Middle frontal gyrus (tissue), 1 donor: ENCODE results near the gene OSM.
"Not testable (repeated sequence)": the region's sequence is repeated elsewhere in the genome, so short reads cannot be mapped to it uniquely, and the experiment has no call there.

Experiments
- DNase-seq: peaks from one replicate; pipeline ENCODE4 v3.0.0-alpha.2; 2015; ENCODE audit warnings: low spot score; ENCODE audit errors: extremely low spot score

The OSM gene

DNA sequence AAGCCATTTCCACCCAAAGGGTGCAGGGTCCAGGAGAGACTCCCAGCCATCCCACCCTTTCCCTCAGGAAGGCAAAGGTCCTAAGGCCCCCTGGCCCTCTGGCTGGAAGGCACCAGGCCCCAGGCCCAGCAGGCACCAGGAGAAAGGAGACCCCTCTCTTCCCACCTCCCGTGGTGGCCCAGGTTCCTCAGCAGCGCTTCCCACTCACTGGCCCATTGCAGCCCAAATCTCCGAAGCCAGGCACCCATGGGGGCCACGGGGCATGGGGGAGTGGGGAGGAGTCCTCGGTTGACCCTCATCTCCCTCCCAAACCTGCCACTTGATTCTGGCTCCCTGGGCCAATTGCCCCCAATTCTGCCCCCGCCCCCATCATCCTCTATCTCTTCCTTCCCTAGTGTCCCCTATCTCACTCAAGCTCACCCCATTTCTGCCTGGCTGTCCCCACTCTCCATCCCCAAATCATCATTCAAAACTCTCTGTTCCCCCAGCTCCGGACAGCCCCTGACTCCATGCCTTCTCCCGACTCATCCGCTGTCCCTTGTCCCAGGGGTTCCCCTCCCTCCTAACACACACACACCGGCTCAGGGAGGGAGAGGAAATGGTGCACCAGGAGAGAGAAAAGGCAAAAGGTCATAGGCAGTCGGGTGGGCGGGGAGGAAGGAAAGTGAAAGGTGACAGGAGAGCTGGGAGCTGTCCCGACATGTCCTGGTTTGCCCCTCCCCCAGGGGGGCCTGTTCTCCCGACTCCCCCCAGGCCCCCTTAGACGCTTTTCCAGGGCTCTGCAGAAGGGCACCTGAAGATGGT lies 21.3 kb downstream of the OSM start:
- DNase-seq, result no peak

- no peak for DNase-seq
Observed at GRCh38 chr22:30244641-30245040, 22.0 kb downstream of the OSM start.

- no peak for DNase-seq
Observed at GRCh38 chr22:30244066-30244465, 22.6 kb downstream of the OSM start.

GRCh38 chr22:30243661-30244060 lies 23.0 kb downstream of the OSM start:
- DNase-seq, result no peak

GRCh38 chr22:30241576-30242371 lies 24.9 kb downstream of the OSM start:
- no peak for DNase-seq

DNA sequence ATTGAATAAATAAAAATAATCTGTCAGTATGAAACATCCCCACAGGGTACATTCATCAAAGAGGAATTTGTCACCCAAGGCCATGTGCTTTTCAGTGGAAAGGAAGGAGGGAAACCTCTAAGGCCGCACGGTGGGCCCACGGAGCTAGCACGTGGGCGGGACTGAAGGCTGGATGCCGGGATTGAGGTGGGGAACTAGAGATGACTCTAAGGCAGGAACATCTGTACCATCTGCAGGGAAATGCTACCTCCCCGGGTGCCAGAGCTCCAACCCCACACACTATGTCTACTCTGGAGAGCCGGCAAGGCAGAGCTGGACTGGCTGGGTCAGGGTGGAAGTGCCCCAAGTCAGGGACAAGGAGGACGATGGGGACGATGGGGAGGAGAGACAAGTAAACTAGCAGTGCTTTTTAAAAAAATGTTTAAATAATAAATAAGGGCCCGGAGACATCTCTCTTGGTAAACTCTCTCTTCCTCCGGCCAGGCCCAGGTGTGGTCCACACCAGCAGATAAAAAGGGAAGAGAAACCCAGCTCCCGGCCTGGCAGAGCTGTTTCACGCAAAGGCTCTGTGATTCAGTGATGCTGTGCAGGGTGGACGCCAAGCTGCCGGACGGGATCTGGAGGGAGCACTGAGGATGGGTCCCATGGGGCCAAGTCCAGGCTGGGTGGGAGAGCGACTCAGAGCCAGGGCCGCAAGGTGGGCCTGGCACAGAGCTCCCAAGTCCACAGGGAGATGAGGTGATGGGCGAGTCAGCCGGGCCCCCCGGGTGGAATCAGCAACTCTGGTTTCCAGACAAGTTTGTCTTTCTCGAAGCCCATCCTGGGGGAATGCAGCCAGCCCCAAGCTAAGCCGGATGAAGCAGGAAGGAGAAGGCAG lies 25.9 kb downstream of the OSM start:
- DNase-seq, result no peak

GRCh38 chr22:30239488-30240405 lies 26.9 kb downstream of the OSM start:
- no peak for DNase-seq

- no peak for DNase-seq
Observed at GRCh38 chr22:30238661-30239487, 27.8 kb downstream of the OSM start.

GRCh38 chr22:30238136-30238535 lies 28.5 kb downstream of the OSM start:
- DNase-seq, result no peak

GRCh38 chr22:30236875-30237274 lies 29.8 kb downstream of the OSM start:
- DNase-seq, result no peak

DNA sequence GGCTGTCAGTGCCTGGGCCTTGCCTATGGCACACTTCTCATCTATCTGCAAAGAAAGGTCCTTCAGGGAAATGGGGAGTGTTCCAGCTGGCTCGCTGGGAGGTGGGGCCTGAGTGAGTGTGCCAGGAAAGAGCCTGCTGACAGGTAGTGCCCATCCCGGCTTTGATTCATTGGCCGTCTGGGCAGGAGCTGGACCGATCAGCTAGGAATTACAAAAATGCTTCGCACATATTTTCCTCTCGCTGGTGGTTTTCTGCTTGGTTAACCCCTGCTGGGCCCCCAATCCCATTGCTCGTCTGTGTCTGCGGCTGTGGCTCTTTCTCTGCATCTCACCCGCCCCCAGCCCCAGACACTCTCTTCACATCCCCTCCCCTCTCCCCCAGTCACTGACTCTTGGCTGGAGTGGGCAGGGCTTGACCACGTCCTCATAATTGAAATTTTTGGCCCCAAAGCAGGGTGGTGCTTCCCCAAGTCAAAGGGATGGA lies 30.9 kb downstream of the OSM start:
- no peak for DNase-seq

- DNase-seq, result no peak
Observed at GRCh38 chr22:30234786-30235470, 31.7 kb downstream of the OSM start.

DNA sequence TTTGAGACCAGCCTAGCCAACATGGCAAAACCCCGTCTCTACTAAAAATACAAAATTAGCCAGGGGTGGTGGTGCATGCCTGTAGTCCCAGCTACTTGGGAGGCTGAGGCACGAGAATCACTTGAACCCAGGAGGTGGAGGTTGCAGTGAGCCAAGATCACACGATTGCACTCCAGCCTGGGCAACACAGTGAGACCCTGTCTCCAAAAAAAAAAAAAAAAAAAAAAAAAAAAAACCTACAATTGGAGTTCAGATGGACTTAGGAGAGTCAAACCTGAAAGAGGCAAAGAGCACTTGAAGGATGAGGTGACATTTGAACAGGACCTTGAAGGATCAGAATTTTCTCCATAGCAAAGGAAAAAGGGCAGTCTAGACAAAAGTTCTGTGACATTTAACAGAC lies 32.3 kb downstream of the OSM start:
- not testable (repeated sequence) for DNase-seq

GRCh38 chr22:30233582-30233981 lies 33.1 kb downstream of the OSM start:
- DNase-seq, result no peak

- no peak for DNase-seq
Observed at GRCh38 chr22:30232716-30233218, 33.9 kb downstream of the OSM start.

DNA sequence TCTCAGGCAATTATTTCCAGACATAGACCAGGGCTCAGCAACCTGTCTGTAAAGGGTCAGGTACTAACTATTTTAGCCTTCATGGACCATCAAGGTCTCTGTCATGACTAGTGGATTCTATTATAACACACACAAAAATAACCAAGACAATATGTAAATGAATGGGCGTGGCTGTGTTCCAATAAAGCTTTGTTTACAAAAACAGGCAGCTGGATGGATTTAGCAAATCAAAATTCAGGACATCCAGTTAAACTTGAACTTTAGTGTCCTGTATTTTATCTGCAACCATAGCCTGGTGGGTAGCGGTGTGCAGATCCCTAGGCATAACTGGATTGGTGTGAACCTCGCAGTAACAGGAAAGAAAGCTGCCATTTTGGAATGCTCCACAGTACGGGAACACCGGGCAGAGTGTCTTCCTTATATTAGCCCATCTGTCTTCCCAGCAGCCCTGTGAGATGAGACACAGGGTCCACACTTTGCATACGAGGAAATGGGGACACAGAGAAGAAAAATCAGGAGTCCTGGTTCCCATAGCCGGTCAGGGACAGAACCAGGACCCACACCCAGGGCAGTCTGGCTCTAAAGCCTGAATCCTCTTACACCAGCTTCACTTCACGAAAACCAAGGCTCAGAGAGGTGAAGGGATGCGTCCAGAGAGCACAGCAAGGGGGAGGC lies 35.7 kb downstream of the OSM start:
- DNase-seq, result no peak

DNA sequence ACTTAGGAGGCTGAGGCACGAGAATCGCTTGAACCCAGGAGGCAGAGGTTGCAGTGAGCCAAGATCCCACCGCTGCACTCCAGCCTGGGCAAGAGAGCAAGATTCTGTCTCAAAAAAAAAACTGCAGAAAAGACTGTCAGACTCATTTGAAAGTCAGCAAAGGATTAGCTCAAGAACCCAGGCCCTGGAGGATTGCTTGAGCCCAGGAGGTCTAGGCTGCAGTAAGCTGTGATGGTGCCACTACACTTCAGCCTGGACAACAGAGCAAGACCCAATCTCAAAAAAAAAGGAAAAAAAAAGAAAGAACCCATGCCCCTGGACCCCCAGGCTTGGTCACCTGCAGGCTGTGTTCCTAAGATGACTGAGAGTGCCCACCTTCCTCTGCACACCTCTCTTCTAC lies 36.3 kb downstream of the OSM start:
- no peak for DNase-seq
